HepG2 (cell line): ENCODE measurements around the gene STRN3. TPM values are rescaled to one million over a fixed set of nuclear protein-coding genes. Genes with fewer than 3 reads are reported as not detected.

Experiments
- ATAC-seq: fragments of 200-7000 bp; cut with Tn5 transposase; 3 replicates; pipeline ENCODE4 v1.9.1; 2020; ENCODE audit warnings: mild to moderate bottlenecking, moderate library complexity
- BruUV-seq: library from RNA; stranded (reverse); fragments of 400-500 nt; replicated peaks from 2 replicates; lab custom pipeline; 2021; lab: Mats Ljungman, UMichigan
- CTCF ChIA-PET: fragments of 300-600 bp; formaldehyde crosslinking; extraction: SDS; loops from one replicate; lab custom pipeline; 2021; ENCODE audit warnings: low total read pairs, inconsistent platforms, low intra/inter-chr PET ratio; lab: Yijun Ruan, JAX
- POLR2A ChIA-PET: fragments of 350-600 bp; sonication (Branson Sonifier 250); formaldehyde crosslinking; loops from one replicate; lab custom pipeline; 2020; ENCODE audit warnings: antibody characterized with exemption, inconsistent platforms; lab: Yijun Ruan, JAX
- DNase-seq: peaks from one replicate; pipeline ENCODE4 v3.0.0-alpha.2; 2015; ENCODE audit warnings: low spot score
- FAIRE-seq: peaks from 3 replicates; lab custom pipeline; 2011; peaks lifted over from hg19 to GRCh38; lab: Jason Lieb, UNC
- H2AFZ ChIP-seq: one replicate; pipeline ENCODE4 v1.6.1; 2011; ENCODE audit warnings: low read length, inconsistent platforms
- H3K27ac ChIP-seq: fragments of 300-600 bp; 3 replicates; pipeline ENCODE4 v1.8.0; 2011; ENCODE audit warnings: mixed run types, mild to moderate bottlenecking, mixed read lengths, low read length, inconsistent platforms; ENCODE audit not compliant: insufficient read depth; ENCODE audit errors: extremely low read length
- H3K27me3 ChIP-seq, 2 experiments: fragments of 200-600 bp in 1 of 2; 2 replicates in 1 of 2; 3 replicates in 1 of 2; pipeline versions ENCODE4 v1.6.0 to v1.8.0; 2011; ENCODE audit warnings: low read length in 2 of 2, mild to moderate bottlenecking in 2 of 2, moderate library complexity in 2 of 2, inconsistent platforms in 1 of 2; ENCODE audit not compliant: insufficient read depth in 2 of 2, control insufficient read depth in 1 of 2
- H3K36me3 ChIP-seq, 2 experiments: fragments of 200-600 bp in 1 of 2; replicated peaks in 1 of 2; 2 replicates in 1 of 2; 3 replicates in 1 of 2; pipeline versions ENCODE4 v1.5.1 to v1.8.0; 2011; ENCODE audit warnings: low read length in 2 of 2, inconsistent platforms in 1 of 2; ENCODE audit not compliant: insufficient read depth in 2 of 2, control insufficient read depth in 1 of 2
- H3K4me1 ChIP-seq: 2 replicates; pipeline ENCODE4 v1.5.1; 2012; ENCODE audit warnings: low read length, inconsistent platforms; ENCODE audit not compliant: insufficient read depth
- H3K4me2 ChIP-seq: 2 replicates; pipeline ENCODE4 v1.6.0; 2011; ENCODE audit warnings: low read depth, low read length, inconsistent platforms
- H3K4me3 ChIP-seq, 3 experiments: fragments of 200-600 bp in 1 of 3; sonication (generic), shearing (Covaris generic) in 1 of 3; replicated peaks in 1 of 3; 2 replicates each; pipeline ENCODE4 v1.5.1; 2011 to 2016; ENCODE audit warnings: low read length in 3 of 3, inconsistent platforms in 2 of 3, low read depth in 2 of 3, mild to moderate bottlenecking in 2 of 3, control low read depth in 1 of 3, mixed read lengths in 1 of 3; ENCODE audit not compliant: insufficient read depth in 1 of 3
- H3K79me2 ChIP-seq: one replicate; pipeline ENCODE4 v1.6.1; 2011; ENCODE audit warnings: low read length, inconsistent platforms; ENCODE audit not compliant: insufficient read depth
- H3K9ac ChIP-seq: 2 replicates; pipeline ENCODE4 v1.6.0; 2011; ENCODE audit warnings: mild to moderate bottlenecking, low read depth, low read length, inconsistent platforms; ENCODE audit not compliant: insufficient read depth
- H3K9me3 ChIP-seq: 2 replicates; pipeline ENCODE4 v1.5.1; 2012; ENCODE audit warnings: mild to moderate bottlenecking, low read length
- H4K20me1 ChIP-seq: 2 replicates; pipeline ENCODE4 v1.6.0; 2011; ENCODE audit warnings: inconsistent platforms, mild to moderate bottlenecking, low read length, moderate library complexity; ENCODE audit not compliant: insufficient read depth
- AKAP8 ChIP-seq: sonication (generic); formaldehyde crosslinking; IDR thresholded peaks from 2 replicates; pipeline ENCODE4 v1.5.1; 2020; ENCODE audit warnings: mild to moderate bottlenecking, missing genetic modification reagents
- ATRX ChIP-seq: sonication (generic); formaldehyde crosslinking; IDR thresholded peaks from 2 replicates; pipeline ENCODE4 v1.4.0; 2020; ENCODE audit warnings: missing genetic modification reagents, borderline replicate concordance
- BCL3 ChIP-seq: sonication (generic); formaldehyde crosslinking; IDR thresholded peaks from 2 replicates; pipeline ENCODE4 v1.5.1; 2020; ENCODE audit warnings: mild to moderate bottlenecking, missing genetic modification reagents, moderate library complexity
- CENPBD1 ChIP-seq: sonication (generic); formaldehyde crosslinking; IDR thresholded peaks from 2 replicates; pipeline ENCODE4 v1.8.0; 2022; ENCODE audit warnings: missing genetic modification reagents, low read depth, mild to moderate bottlenecking, borderline replicate concordance
- DPF2 ChIP-seq: sonication (generic); formaldehyde crosslinking; IDR thresholded peaks from 2 replicates; pipeline ENCODE4 v1.4.0; 2020; ENCODE audit warnings: mild to moderate bottlenecking, low read depth, missing genetic modification reagents, borderline replicate concordance
- HMG20A ChIP-seq: IDR thresholded peaks from 2 replicates; pipeline ENCODE4 v1.6.1; 2016; ENCODE audit warnings: borderline replicate concordance
- ISL2 ChIP-seq: sonication (generic); formaldehyde crosslinking; IDR thresholded peaks from 2 replicates; pipeline ENCODE4 v1.5.0; 2020; ENCODE audit warnings: missing genetic modification reagents
- LCORL ChIP-seq, 2 experiments: fragments of 450-650 bp in 1 of 2; sonication (generic) in 1 of 2; formaldehyde crosslinking in 1 of 2; IDR thresholded peaks; 2 replicates each; pipeline versions ENCODE4 v1.5.0 to v1.6.1; 2017 to 2020; ENCODE audit warnings: antibody characterized with exemption in 1 of 2, missing genetic modification reagents in 1 of 2
- REPIN1 ChIP-seq: sonication (generic); formaldehyde crosslinking; IDR thresholded peaks from 2 replicates; pipeline ENCODE4 v1.8.0; 2022; ENCODE audit warnings: missing genetic modification reagents, low read depth, mild to moderate bottlenecking, borderline replicate concordance
- ZFAT ChIP-seq: sonication (generic); formaldehyde crosslinking; conservative IDR thresholded peaks from 2 replicates; pipeline ENCODE4 v1.8.1; 2023; ENCODE audit warnings: missing genetic modification reagents, inconsistent platforms
- ZIK1 ChIP-seq: sonication (generic); formaldehyde crosslinking; IDR thresholded peaks from 2 replicates; pipeline ENCODE4 v1.5.0; 2020; ENCODE audit warnings: mild to moderate bottlenecking, low read depth, missing genetic modification reagents, borderline replicate concordance
- ZNF468 ChIP-seq: sonication (generic); formaldehyde crosslinking; IDR thresholded peaks from 2 replicates; pipeline ENCODE4 v1.8.0; 2022; ENCODE audit warnings: mild to moderate bottlenecking, moderate library complexity, missing genetic modification reagents
- ZNF557 ChIP-seq: sonication (generic); formaldehyde crosslinking; IDR thresholded peaks from 2 replicates; pipeline ENCODE4 v1.4.0; 2020; ENCODE audit warnings: missing genetic modification reagents
- ZSCAN30 ChIP-seq: sonication (generic); formaldehyde crosslinking; IDR thresholded peaks from 2 replicates; pipeline ENCODE4 v1.5.0; 2020; ENCODE audit warnings: mild to moderate bottlenecking, missing genetic modification reagents
- WGBS: methylation state at CpG from one replicate; pipeline ENCODE4 v1.1.6; 2017; ENCODE audit warnings: low lambda C conversion rate; 5-methylcytosine and 5-hydroxymethylcytosine counted together
- in situ Hi-C: cut with HindIII; loops from 2 replicates; pipeline ENCODE4 v1.10.0; 2017; ENCODE audit warnings: low pct_unique_long_range_greater_than_20kb; ENCODE audit not compliant: extremely low pct_ligation_motif_present
- intact Hi-C: fragments of 100-400 bp; cut with micrococcal nuclease; formaldehyde crosslinking; loops from one replicate; pipeline ENCODE4 v1.10.0; 2022; ENCODE audit not compliant: unreplicated experiment
- polyA plus RNA-seq, 8 experiments: library from polyadenylated mRNA; depleted of rRNA in 3 of 8; stranded (reverse) in 7 of 8; unstranded in 1 of 8; fragments of >200 nt; fragmentation: Illumina TruSeq in 4 of 8; extraction: Trizol in 4 of 8; gene quantifications; 2 replicates each; pipeline versions ENCODE4 v1.2.1 to v1.2.3, GENCODE V29; 2011 to 2016; ENCODE audit warnings: low read depth in 4 of 8, missing spikeins in 1 of 8, mixed read lengths in 1 of 8; ENCODE audit not compliant: insufficient read depth in 1 of 8
- total RNA-seq, 5 experiments: library from RNA; depleted of rRNA; stranded (reverse); fragments of >200 nt; fragmentation: Illumina TruSeq; extraction: Trizol; gene quantifications; 2 replicates each; pipeline ENCODE4 v1.2.3, GENCODE V29; 2016; ENCODE audit warnings: low read depth in 1 of 5
- TF ChIP-seq, protein P1 (sequence below): sonication (generic); formaldehyde crosslinking; IDR thresholded peaks from 2 replicates; pipeline ENCODE4 v1.4.0; 2020; ENCODE audit warnings: low read depth, missing genetic modification reagents
- TF ChIP-seq, protein P2 (sequence below): IDR thresholded peaks from 2 replicates; pipeline ENCODE4 v1.6.1; 2016; ENCODE audit warnings: mild to moderate bottlenecking, missing biosample characterization, missing genetic modification reagents

The STRN3 gene
- total and polyA plus RNA-seq, 2 of the 13 experiments (the other 11 are each of a cell fraction or from before 2014, with no cell fraction given) = 49.4 to 123 TPM

- TF ChIP-seq, protein P1, sequence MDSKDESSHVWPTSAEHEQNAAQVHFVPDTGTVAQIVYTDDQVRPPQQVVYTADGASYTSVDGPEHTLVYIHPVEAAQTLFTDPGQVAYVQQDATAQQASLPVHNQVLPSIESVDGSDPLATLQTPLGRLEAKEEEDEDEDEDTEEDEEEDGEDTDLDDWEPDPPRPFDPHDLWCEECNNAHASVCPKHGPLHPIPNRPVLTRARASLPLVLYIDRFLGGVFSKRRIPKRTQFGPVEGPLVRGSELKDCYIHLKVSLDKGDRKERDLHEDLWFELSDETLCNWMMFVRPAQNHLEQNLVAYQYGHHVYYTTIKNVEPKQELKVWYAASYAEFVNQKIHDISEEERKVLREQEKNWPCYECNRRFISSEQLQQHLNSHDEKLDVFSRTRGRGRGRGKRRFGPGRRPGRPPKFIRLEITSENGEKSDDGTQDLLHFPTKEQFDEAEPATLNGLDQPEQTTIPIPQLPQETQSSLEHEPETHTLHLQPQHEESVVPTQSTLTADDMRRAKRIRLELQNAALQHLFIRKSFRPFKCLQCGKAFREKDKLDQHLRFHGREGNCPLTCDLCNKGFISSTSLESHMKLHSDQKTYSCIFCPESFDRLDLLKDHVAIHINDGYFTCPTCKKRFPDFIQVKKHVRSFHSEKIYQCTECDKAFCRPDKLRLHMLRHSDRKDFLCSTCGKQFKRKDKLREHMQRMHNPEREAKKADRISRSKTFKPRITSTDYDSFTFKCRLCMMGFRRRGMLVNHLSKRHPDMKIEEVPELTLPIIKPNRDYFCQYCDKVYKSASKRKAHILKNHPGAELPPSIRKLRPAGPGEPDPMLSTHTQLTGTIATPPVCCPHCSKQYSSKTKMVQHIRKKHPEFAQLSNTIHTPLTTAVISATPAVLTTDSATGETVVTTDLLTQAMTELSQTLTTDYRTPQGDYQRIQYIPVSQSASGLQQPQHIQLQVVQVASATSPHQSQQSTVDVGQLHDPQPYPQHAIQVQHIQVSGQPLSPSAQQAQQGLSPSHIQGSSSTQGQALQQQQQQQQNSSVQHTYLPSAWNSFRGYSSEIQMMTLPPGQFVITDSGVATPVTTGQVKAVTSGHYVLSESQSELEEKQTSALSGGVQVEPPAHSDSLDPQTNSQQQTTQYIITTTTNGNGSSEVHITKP (CRISPR knock-in tag) = no peak
- TF ChIP-seq DPF2 (CRISPR knock-in tag) (no peak), REPIN1 (CRISPR knock-in tag) (no peak), AKAP8 (CRISPR knock-in tag) (no peak)
These were observed 16.1 kb upstream of the STRN3 start (continued) for GRCh38 chr14:31042300-31042699.

DNA sequence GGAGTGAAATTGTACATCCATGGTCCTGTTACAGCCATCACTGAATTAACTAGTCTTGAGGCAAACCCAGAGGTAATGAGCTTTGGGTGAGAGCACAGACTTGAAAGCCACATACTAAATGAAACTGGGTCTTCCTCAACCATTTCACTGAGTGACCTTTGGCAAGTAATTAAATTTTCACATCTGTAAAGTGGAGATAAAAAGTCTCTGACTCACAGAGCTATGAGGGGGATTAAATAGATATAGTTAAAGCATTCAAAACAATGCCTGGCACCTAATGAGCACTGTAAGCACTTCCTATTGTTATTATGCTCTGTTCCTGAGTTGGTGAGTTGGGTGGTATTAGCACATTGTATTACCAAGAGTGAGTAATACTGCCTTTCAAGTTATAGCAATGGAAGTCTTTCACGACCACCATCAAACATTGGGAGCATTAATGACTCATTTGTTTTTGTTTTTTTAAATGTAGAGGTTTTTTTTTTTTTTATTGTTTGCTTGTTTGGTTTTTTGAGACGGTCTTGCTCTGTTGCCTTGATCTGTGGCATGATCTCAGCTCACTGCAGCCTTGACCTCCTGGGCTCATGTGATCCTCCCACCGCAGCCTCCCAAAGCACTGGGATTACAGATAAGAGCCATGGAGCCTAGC is 12.5 kb upstream of the STRN3 start:
- Histone ChIP-seq H3K9me3 (no peaks in the 10 kb centered on the region), H3K36me3 (no peaks in the 10 kb centered on the region), H3K27ac (peak overlapping the region; percentile 48), H4K20me1 (no peaks in the 10 kb centered on the region), H3K79me2 (no peaks in the 10 kb centered on the region), H3K27me3 (no peaks in the 10 kb centered on the region), H3K9ac (peak overlapping the region; percentile 25), H2AFZ (peak overlapping the region; percentile 44), H3K4me2 (peak overlapping the region; percentile 37), H3K4me3 (no peak overlapping the region), H3K4me1 (peaks cover 38% of the 10 kb centered on the region)
- peak; percentile 49 for ATAC-seq
- no TSS peak for BruUV-seq
- in situ Hi-C loops = no loop called here
- peak; percentile 82 for DNase-seq
- WGBS = 21% methylated on average over 2 of the region's 3 CpGs
- ChIA-PET POLR2A (interaction anchor here (0.7 to 5.3 kb wide), 10 partner anchors 9 to 382 kb away, joined by 3 to 126 read pairs (median 4); partner anchors contain the start of genes AP4S1, HEATR5A and STRN3), CTCF (no interaction called here)
- no peak for FAIRE-seq
- intact Hi-C loops = loop anchor here (1.0 kb wide), 1 partner anchor 44 kb away; no protein-coding TSS in a partner anchor
- TF ChIP-seq, protein P2, sequence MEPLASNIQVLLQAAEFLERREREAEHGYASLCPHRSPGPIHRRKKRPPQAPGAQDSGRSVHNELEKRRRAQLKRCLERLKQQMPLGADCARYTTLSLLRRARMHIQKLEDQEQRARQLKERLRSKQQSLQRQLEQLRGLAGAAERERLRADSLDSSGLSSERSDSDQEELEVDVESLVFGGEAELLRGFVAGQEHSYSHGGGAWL = no peak
- TF ChIP-seq LCORL (IDR thresholded peaks at IDR 0.05) = no peak
- TF ChIP-seq LCORL (CRISPR knock-in tag; IDR thresholded peaks at IDR 0.05) = no peak
- 0 out of 2 replicates have a peak, but pooled peaks have one; percentile 9 for TF ChIP-seq DPF2 (CRISPR knock-in tag)
- no peak for TF ChIP-seq ZIK1 (CRISPR knock-in tag)
- no peak for TF ChIP-seq CENPBD1
- no peak for TF ChIP-seq BCL3
- no peak for TF ChIP-seq ZSCAN30 (CRISPR knock-in tag)
- 0 out of 2 replicates have a peak, but pooled peaks have one; percentile 30 for TF ChIP-seq HMG20A (CRISPR knock-in tag)
- no peak for TF ChIP-seq ATRX (CRISPR knock-in tag)
- TF ChIP-seq ZNF468 (CRISPR knock-in tag) = no peak
- no peak for TF ChIP-seq ZNF557 (CRISPR knock-in tag)
- no peak for TF ChIP-seq ZFAT (CRISPR knock-in tag)
- TF ChIP-seq ISL2 (CRISPR knock-in tag) = 0 out of 2 replicates have a peak, but pooled peaks have one; percentile 41
